SK-N-SH treated with all-trans-retinoic acid at 6 μM for 48 hours (cell line): Measurements from ENCODE around the gene NAT14.

Experiments
- ARNTL ChIP-seq: fragments of 450-650 bp; formaldehyde crosslinking; IDR thresholded peaks from 2 replicates; pipeline ENCODE4 v1.5.0; 2020; ENCODE audit warnings: low read depth, mild to moderate bottlenecking, moderate library complexity, borderline replicate concordance
- CSDC2 ChIP-seq: fragments of 250-450 bp; sonication (Bioruptor Pico); IDR thresholded peaks from 2 replicates; pipeline ENCODE4 v1.5.0; 2020; ENCODE audit warnings: mild to moderate bottlenecking, moderate library complexity
- ESRRG ChIP-seq: fragments of 250-450 bp; sonication (Bioruptor Pico); IDR thresholded peaks from 2 replicates; pipeline ENCODE4 v1.6.1; 2021; ENCODE audit warnings: mild to moderate bottlenecking
- GLIS3 ChIP-seq: fragments of 250-450 bp; sonication (Bioruptor Pico); IDR thresholded peaks from 2 replicates; pipeline ENCODE4 v1.5.0; 2020; ENCODE audit warnings: mild to moderate bottlenecking, moderate library complexity
- OSR1 ChIP-seq: fragments of 250-450 bp; sonication (Bioruptor Pico); IDR thresholded peaks from 2 replicates; pipeline ENCODE4 v1.8.0; 2022; ENCODE audit warnings: moderate library complexity, mild to moderate bottlenecking, inconsistent platforms
- RARB ChIP-seq: fragments of 250-450 bp; sonication (Bioruptor Pico); IDR thresholded peaks from 2 replicates; pipeline ENCODE4 v1.8.0; 2021; ENCODE audit warnings: mild to moderate bottlenecking, moderate library complexity
- SNAI2 ChIP-seq: fragments of 250-450 bp; sonication (Bioruptor Pico); IDR thresholded peaks from 2 replicates; pipeline ENCODE4 v1.5.0; 2020; ENCODE audit warnings: mild to moderate bottlenecking, moderate library complexity
- TOX ChIP-seq: fragments of 250-450 bp; sonication (Bioruptor Pico); IDR thresholded peaks from 2 replicates; pipeline ENCODE4 v1.8.0; 2021; ENCODE audit warnings: mild to moderate bottlenecking, moderate library complexity, borderline replicate concordance
- ZC3H10 ChIP-seq: fragments of 250-450 bp; sonication (Bioruptor Pico); IDR thresholded peaks from 2 replicates; pipeline ENCODE4 v1.5.1; 2021; ENCODE audit warnings: mild to moderate bottlenecking, moderate library complexity
- ZFP30 ChIP-seq: fragments of 450-650 bp; formaldehyde crosslinking; IDR thresholded peaks from 2 replicates; pipeline ENCODE4 v1.5.0; 2022; ENCODE audit warnings: mild to moderate bottlenecking, moderate library complexity
- ZNF70 ChIP-seq: fragments of 450-650 bp; formaldehyde crosslinking; IDR thresholded peaks from 2 replicates; pipeline ENCODE4 v1.5.0; 2020; ENCODE audit warnings: mild to moderate bottlenecking, moderate library complexity
- TF ChIP-seq, protein P1 (sequence below): fragments of 250-450 bp; sonication (Bioruptor Pico); IDR thresholded peaks from 2 replicates; pipeline ENCODE4 v1.8.0; 2021; ENCODE audit warnings: low read depth, mild to moderate bottlenecking, moderate library complexity, borderline replicate concordance
- TF ChIP-seq, protein P2 (sequence below): fragments of 250-450 bp; sonication (Bioruptor Pico); IDR thresholded peaks from 2 replicates; pipeline ENCODE4 v1.5.1; 2020; ENCODE audit warnings: low read depth, mild to moderate bottlenecking, moderate library complexity
- TF ChIP-seq, protein P3 (sequence below): fragments of 250-450 bp; sonication (Bioruptor Pico); IDR thresholded peaks from 2 replicates; pipeline ENCODE4 v1.5.0; 2020; ENCODE audit warnings: mild to moderate bottlenecking, moderate library complexity

DNA sequence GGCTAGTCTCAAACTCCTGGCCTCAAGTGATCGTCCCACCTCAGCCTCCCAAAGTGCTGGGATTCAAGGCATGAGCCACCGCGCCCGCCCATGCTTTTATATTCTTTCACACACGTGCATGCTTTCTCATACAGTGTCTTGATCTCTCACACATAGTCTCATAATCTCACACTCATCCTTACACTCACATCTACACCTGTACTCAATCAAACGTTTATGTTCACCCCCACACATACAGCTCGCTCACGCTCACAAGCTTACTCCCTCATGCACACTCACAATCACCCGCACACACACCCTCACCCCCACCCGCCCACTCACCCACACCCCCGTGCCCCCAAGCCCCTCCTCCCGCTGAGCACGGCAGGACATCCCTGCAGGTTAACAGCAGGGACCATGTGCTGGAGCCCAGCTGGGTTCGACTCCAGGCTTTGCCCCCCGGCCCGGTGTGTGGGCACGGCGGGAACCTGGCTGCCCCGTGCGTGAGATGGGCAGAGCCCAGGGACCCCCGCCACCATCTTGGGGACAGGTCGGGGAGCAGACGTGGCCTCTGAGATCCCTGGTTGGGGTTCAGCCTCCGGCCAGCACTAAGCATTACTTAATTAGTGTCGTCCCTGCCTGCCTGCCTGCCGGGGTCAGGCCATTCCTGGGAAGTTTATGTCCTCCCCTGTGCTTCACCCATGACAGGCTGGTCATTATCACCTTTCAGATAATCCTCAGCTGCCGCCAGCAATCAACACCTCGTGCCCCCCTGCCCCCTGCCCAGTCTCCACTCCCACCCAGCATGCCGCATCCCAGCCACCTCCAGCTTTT is 40.5 kb downstream of the NAT14 start:
- TF ChIP-seq CSDC2 (CRISPR knock-in tag) (no peak), OSR1 (CRISPR knock-in tag) (no peak), ARNTL (CRISPR knock-in tag) (no peak), TOX (CRISPR knock-in tag) (no peak), ZFP30 (CRISPR knock-in tag) (no peak), ZNF70 (CRISPR knock-in tag) (no peak), RARB (CRISPR knock-in tag) (no peak), ESRRG (CRISPR knock-in tag) (no peak), SNAI2 (CRISPR knock-in tag) (no peak), GLIS3 (no peak), ZC3H10 (CRISPR knock-in tag) (no peak)
- TF ChIP-seq, protein P1, sequence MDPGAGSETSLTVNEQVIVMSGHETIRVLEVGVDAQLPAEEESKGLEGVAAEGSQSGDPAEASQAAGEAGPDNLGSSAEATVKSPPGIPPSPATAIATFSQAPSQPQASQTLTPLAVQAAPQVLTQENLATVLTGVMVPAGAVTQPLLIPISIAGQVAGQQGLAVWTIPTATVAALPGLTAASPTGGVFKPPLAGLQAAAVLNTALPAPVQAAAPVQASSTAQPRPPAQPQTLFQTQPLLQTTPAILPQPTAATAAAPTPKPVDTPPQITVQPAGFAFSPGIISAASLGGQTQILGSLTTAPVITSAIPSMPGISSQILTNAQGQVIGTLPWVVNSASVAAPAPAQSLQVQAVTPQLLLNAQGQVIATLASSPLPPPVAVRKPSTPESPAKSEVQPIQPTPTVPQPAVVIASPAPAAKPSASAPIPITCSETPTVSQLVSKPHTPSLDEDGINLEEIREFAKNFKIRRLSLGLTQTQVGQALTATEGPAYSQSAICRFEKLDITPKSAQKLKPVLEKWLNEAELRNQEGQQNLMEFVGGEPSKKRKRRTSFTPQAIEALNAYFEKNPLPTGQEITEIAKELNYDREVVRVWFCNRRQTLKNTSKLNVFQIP, result no peak
- TF ChIP-seq, protein P2, sequence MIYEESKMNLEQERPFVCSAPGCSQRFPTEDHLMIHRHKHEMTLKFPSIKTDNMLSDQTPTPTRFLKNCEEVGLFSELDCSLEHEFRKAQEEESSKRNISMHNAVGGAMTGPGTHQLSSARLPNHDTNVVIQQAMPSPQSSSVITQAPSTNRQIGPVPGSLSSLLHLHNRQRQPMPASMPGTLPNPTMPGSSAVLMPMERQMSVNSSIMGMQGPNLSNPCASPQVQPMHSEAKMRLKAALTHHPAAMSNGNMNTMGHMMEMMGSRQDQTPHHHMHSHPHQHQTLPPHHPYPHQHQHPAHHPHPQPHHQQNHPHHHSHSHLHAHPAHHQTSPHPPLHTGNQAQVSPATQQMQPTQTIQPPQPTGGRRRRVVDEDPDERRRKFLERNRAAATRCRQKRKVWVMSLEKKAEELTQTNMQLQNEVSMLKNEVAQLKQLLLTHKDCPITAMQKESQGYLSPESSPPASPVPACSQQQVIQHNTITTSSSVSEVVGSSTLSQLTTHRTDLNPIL, result no peak
- TF ChIP-seq, protein P3, sequence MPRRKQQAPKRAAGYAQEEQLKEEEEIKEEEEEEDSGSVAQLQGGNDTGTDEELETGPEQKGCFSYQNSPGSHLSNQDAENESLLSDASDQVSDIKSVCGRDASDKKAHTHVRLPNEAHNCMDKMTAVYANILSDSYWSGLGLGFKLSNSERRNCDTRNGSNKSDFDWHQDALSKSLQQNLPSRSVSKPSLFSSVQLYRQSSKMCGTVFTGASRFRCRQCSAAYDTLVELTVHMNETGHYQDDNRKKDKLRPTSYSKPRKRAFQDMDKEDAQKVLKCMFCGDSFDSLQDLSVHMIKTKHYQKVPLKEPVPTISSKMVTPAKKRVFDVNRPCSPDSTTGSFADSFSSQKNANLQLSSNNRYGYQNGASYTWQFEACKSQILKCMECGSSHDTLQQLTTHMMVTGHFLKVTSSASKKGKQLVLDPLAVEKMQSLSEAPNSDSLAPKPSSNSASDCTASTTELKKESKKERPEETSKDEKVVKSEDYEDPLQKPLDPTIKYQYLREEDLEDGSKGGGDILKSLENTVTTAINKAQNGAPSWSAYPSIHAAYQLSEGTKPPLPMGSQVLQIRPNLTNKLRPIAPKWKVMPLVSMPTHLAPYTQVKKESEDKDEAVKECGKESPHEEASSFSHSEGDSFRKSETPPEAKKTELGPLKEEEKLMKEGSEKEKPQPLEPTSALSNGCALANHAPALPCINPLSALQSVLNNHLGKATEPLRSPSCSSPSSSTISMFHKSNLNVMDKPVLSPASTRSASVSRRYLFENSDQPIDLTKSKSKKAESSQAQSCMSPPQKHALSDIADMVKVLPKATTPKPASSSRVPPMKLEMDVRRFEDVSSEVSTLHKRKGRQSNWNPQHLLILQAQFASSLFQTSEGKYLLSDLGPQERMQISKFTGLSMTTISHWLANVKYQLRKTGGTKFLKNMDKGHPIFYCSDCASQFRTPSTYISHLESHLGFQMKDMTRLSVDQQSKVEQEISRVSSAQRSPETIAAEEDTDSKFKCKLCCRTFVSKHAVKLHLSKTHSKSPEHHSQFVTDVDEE (CRISPR knock-in tag), result no peak
